Hematopoietic multipotent progenitor cell treated with erythropoietin and hydrocortisone succinate and interleukin-3 and kit ligand, for 15 days (in vitro differentiated cells): ENCODE measurements around the gene ROS1.

Experiments used
- DNase-seq: peaks from one replicate; pipeline ENCODE4 v3.0.0-alpha.2; 2015; ENCODE audit warnings: low spot score

ROS1 gene

GRCh38 chr6:117440706-117441525 lies 15.2 kb upstream of the ROS1 start:
- no peak for DNase-seq

- DNase-seq: no peak
These were observed 6.5 kb upstream of the ROS1 start for GRCh38 chr6:117432273-117432672.

GRCh38 chr6:117423754-117424153 lies 2.0 kb downstream of the ROS1 start:
- DNase-seq: no peak

GRCh38 chr6:117418320-117418719 lies 7.4 kb downstream of the ROS1 start:
- no peak for DNase-seq

GRCh38 chr6:117417851-117418250 lies 7.9 kb downstream of the ROS1 start:
- no peak for DNase-seq

GRCh38 chr6:117414770-117415169 lies 11.0 kb downstream of the ROS1 start:
- DNase-seq: no peak

- DNase-seq: no peak
These were observed 14.3 kb downstream of the ROS1 start for GRCh38 chr6:117411474-117411873.

- no peak for DNase-seq
These were observed 15.9 kb downstream of the ROS1 start for GRCh38 chr6:117409863-117410262.

GRCh38 chr6:117409420-117409819 lies 16.3 kb downstream of the ROS1 start:
- DNase-seq: no peak

GRCh38 chr6:117404548-117404947 lies 21.2 kb downstream of the ROS1 start:
- no peak for DNase-seq

GRCh38 chr6:117401799-117402198 lies 23.9 kb downstream of the ROS1 start:
- DNase-seq: no peak

GRCh38 chr6:117399924-117400323 lies 25.8 kb downstream of the ROS1 start:
- no peak for DNase-seq

- DNase-seq: no peak
These were observed 26.6 kb downstream of the ROS1 start for GRCh38 chr6:117399126-117399525.

- no peak for DNase-seq
These were observed 28.1 kb downstream of the ROS1 start for GRCh38 chr6:117397536-117398227.

GRCh38 chr6:117396228-117396627 lies 29.5 kb downstream of the ROS1 start:
- DNase-seq: no peak

GRCh38 chr6:117395164-117395563 lies 30.6 kb downstream of the ROS1 start:
- DNase-seq: no peak

- no peak for DNase-seq
These were observed 32.7 kb downstream of the ROS1 start for GRCh38 chr6:117393045-117393444.

- no peak for DNase-seq
These were observed 33.7 kb downstream of the ROS1 start for GRCh38 chr6:117391874-117392583.

GRCh38 chr6:117389227-117390057 lies 36.3 kb downstream of the ROS1 start:
- no peak for DNase-seq

- no peak for DNase-seq
These were observed 38.2 kb downstream of the ROS1 start for GRCh38 chr6:117387454-117387974.

- no peak for DNase-seq
These were observed 41.1 kb downstream of the ROS1 start for GRCh38 chr6:117384659-117385058.

- no peak for DNase-seq
These were observed 44.0 kb downstream of the ROS1 start for GRCh38 chr6:117381749-117382148.
